ENCODE data around the gene AJAP1. TPM values are rescaled to one million over a fixed set of nuclear protein-coding genes. Genes with fewer than 3 reads are reported as not detected.

The AJAP1 gene
- polyA plus RNA-seq, 1 of the 3 experiments (the other 2 are of a cell fraction): not detected

GRCh38 chr1:4626061-4626460, 28.3 kb upstream of the AJAP1 start:
- Histone ChIP-seq H3K4me1 (ENCODE audit: control insufficient read depth in 1 of 2, insufficient read depth in 2 of 2, low read depth in 1 of 2, low read length in 1 of 2) (no peaks in the 10 kb centered on the region), H3K36me3 (replicated peaks in 1 of 2; ENCODE audit: control insufficient read depth in 1 of 2, insufficient read depth in 2 of 2, low read length in 1 of 2) (no peaks in the 10 kb centered on the region), H3K27ac (ENCODE audit: low read depth in 2 of 2, low read length in 1 of 2) (no peak overlapping the region), H2AFZ (ENCODE audit: low read depth) (no peak overlapping the region), H3K4me3 (ENCODE audit: low read depth in 2 of 2, low read length in 1 of 2) (no peak overlapping the region), H3K79me2 (ENCODE audit: insufficient read depth) (no peaks in the 10 kb centered on the region), H3K9ac (no peak overlapping the region), H3K9me2 (no peaks in the 10 kb centered on the region), H3K27me3 (ENCODE audit: insufficient read depth) (no peaks in the 10 kb centered on the region), H3K4me2 (no peak overlapping the region), H3K9me3 (no peaks in the 10 kb centered on the region), H4K20me1 (ENCODE audit: insufficient read depth) (no peaks in the 10 kb centered on the region), H3F3A (replicated peaks; ENCODE audit: insufficient read depth) (no peaks in the 10 kb centered on the region)
- ChIA-PET CTCF (interaction anchor here (1.2 to 1.3 kb wide), 2 partner anchors 26 to 31 kb away, joined by 3 to 6 read pairs; no protein-coding TSS in a partner anchor), POLR2A (no interaction called here)
- no peak for DNase-seq
- 65% methylated on average over 8 of the region's 13 CpGs for WGBS (ENCODE audit: low lambda C conversion rate)
- TF ChIP-seq MEF2A (IDR thresholded peaks at IDR 0.05; ENCODE audit: borderline replicate concordance, low read depth) (no peak), SIN3A (IDR thresholded peaks at IDR 0.05; ENCODE audit: borderline replicate concordance, low read depth, low read length) (no peak), EZH2phosphoT487 (IDR thresholded peaks at IDR 0.05; ENCODE audit: borderline replicate concordance, low read depth) (no peak), SMC3 (IDR thresholded peaks at IDR 0.05; ENCODE audit: low read depth, low read length) (no peak), MXI1 (IDR thresholded peaks at IDR 0.05; ENCODE audit: low read depth, low read length) (no peak), NFIC (IDR thresholded peaks at IDR 0.05; ENCODE audit: borderline replicate concordance) (no peak)
- TF ChIP-seq, protein P1, sequence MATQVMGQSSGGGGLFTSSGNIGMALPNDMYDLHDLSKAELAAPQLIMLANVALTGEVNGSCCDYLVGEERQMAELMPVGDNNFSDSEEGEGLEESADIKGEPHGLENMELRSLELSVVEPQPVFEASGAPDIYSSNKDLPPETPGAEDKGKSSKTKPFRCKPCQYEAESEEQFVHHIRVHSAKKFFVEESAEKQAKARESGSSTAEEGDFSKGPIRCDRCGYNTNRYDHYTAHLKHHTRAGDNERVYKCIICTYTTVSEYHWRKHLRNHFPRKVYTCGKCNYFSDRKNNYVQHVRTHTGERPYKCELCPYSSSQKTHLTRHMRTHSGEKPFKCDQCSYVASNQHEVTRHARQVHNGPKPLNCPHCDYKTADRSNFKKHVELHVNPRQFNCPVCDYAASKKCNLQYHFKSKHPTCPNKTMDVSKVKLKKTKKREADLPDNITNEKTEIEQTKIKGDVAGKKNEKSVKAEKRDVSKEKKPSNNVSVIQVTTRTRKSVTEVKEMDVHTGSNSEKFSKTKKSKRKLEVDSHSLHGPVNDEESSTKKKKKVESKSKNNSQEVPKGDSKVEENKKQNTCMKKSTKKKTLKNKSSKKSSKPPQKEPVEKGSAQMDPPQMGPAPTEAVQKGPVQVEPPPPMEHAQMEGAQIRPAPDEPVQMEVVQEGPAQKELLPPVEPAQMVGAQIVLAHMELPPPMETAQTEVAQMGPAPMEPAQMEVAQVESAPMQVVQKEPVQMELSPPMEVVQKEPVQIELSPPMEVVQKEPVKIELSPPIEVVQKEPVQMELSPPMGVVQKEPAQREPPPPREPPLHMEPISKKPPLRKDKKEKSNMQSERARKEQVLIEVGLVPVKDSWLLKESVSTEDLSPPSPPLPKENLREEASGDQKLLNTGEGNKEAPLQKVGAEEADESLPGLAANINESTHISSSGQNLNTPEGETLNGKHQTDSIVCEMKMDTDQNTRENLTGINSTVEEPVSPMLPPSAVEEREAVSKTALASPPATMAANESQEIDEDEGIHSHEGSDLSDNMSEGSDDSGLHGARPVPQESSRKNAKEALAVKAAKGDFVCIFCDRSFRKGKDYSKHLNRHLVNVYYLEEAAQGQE (IDR thresholded peaks at IDR 0.05; ENCODE audit: low read depth, low read length): no peak
- TF ChIP-seq, protein P2, sequence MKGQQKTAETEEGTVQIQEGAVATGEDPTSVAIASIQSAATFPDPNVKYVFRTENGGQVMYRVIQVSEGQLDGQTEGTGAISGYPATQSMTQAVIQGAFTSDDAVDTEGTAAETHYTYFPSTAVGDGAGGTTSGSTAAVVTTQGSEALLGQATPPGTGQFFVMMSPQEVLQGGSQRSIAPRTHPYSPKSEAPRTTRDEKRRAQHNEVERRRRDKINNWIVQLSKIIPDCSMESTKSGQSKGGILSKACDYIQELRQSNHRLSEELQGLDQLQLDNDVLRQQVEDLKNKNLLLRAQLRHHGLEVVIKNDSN (IDR thresholded peaks at IDR 0.05; ENCODE audit: borderline replicate concordance, low read depth): no peak
- TF ChIP-seq, protein P3, sequence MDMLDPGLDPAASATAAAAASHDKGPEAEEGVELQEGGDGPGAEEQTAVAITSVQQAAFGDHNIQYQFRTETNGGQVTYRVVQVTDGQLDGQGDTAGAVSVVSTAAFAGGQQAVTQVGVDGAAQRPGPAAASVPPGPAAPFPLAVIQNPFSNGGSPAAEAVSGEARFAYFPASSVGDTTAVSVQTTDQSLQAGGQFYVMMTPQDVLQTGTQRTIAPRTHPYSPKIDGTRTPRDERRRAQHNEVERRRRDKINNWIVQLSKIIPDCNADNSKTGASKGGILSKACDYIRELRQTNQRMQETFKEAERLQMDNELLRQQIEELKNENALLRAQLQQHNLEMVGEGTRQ (IDR thresholded peaks at IDR 0.05; ENCODE audit: borderline replicate concordance, low read depth, low read length): no peak

GRCh38 chr1:4626560-4627319, 27.7 kb upstream of the AJAP1 start:
- 45% methylated on average over 3 of the region's 9 CpGs for WGBS (ENCODE audit: low lambda C conversion rate)
- no peaks in the 10 kb centered on the region for H3K36me3 ChIP-seq (replicated peaks in 1 of 2; ENCODE audit: control insufficient read depth in 1 of 2, insufficient read depth in 2 of 2, low read length in 1 of 2)
- H3K4me1 ChIP-seq (ENCODE audit: control insufficient read depth in 1 of 2, insufficient read depth in 2 of 2, low read depth in 1 of 2, low read length in 1 of 2): no peaks in the 10 kb centered on the region
- H3K9me3 ChIP-seq: no peaks in the 10 kb centered on the region
- no peak overlapping the region for H3K9ac ChIP-seq
- no peak for DNase-seq
- ChIA-PET POLR2A (no interaction called here), CTCF (interaction anchor here (1.4 kb wide), 1 partner anchor 41 kb away, joined by 4 read pairs; no protein-coding TSS in a partner anchor)
- no peak overlapping the region for H3K4me2 ChIP-seq
- no peak overlapping the region for H3K27ac ChIP-seq (ENCODE audit: low read depth in 2 of 2, low read length in 1 of 2)
- H3F3A ChIP-seq (replicated peaks; ENCODE audit: insufficient read depth): no peaks in the 10 kb centered on the region
- H4K20me1 ChIP-seq (ENCODE audit: insufficient read depth): no peaks in the 10 kb centered on the region
- TF ChIP-seq GATA2 (CRISPR knock-in tag; IDR thresholded peaks at IDR 0.05) (no peak), EZH2phosphoT487 (IDR thresholded peaks at IDR 0.05; ENCODE audit: borderline replicate concordance, low read depth) (no peak)
- TF ChIP-seq, protein P4, sequence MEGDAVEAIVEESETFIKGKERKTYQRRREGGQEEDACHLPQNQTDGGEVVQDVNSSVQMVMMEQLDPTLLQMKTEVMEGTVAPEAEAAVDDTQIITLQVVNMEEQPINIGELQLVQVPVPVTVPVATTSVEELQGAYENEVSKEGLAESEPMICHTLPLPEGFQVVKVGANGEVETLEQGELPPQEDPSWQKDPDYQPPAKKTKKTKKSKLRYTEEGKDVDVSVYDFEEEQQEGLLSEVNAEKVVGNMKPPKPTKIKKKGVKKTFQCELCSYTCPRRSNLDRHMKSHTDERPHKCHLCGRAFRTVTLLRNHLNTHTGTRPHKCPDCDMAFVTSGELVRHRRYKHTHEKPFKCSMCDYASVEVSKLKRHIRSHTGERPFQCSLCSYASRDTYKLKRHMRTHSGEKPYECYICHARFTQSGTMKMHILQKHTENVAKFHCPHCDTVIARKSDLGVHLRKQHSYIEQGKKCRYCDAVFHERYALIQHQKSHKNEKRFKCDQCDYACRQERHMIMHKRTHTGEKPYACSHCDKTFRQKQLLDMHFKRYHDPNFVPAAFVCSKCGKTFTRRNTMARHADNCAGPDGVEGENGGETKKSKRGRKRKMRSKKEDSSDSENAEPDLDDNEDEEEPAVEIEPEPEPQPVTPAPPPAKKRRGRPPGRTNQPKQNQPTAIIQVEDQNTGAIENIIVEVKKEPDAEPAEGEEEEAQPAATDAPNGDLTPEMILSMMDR (IDR thresholded peaks at IDR 0.05): no peak
- no peaks in the 10 kb centered on the region for H3K79me2 ChIP-seq (ENCODE audit: insufficient read depth)
- H3K9me2 ChIP-seq: no peaks in the 10 kb centered on the region
- no peaks in the 10 kb centered on the region for H3K27me3 ChIP-seq (ENCODE audit: insufficient read depth)
- H3K4me3 ChIP-seq (ENCODE audit: low read depth in 2 of 2, low read length in 1 of 2): no peak overlapping the region
- H2AFZ ChIP-seq (ENCODE audit: low read depth): no peak overlapping the region

Data from SK-N-SH (cell line).